ENCODE results near the gene MIDN.

Gene MIDN

GRCh38 chr19:1283207-1283916 lies 35.0 kb downstream of the MIDN start:
- no peak for DNase-seq

- DNase-seq = no peak
Measured at GRCh38 chr19:1283917-1284292, 35.5 kb downstream of the MIDN start.

GRCh38 chr19:1284293-1284978 lies 36.1 kb downstream of the MIDN start:
- DNase-seq = no peak

- no peak for DNase-seq
Measured at GRCh38 chr19:1284979-1285736, 36.8 kb downstream of the MIDN start.

- DNase-seq = no peak
Measured at GRCh38 chr19:1285737-1286360, 37.5 kb downstream of the MIDN start, which contains the start of gene EFNA2. Gene EFNA2 (plus strand): TSS chr19:1285873. CDS start chr19:1286169, 296 bp downstream.

- no peak for DNase-seq
Measured at GRCh38 chr19:1286487-1287353, 38.3 kb downstream of the MIDN start.

- DNase-seq = no peak
Measured at GRCh38 chr19:1287354-1288225, 39.2 kb downstream of the MIDN start.

- DNase-seq = no peak
Measured at GRCh38 chr19:1288226-1288612, 39.8 kb downstream of the MIDN start.

- DNase-seq = no peak
Measured at GRCh38 chr19:1288833-1289685, 40.7 kb downstream of the MIDN start.

GRCh38 chr19:1289686-1290025 lies 41.3 kb downstream of the MIDN start:
- DNase-seq = no peak

- no peak for DNase-seq
Measured at GRCh38 chr19:1290196-1290702, 41.9 kb downstream of the MIDN start.

- no peak for DNase-seq
Measured at GRCh38 chr19:1290703-1291651, 42.6 kb downstream of the MIDN start.

- DNase-seq = no peak
Measured at GRCh38 chr19:1291761-1292418, 43.5 kb downstream of the MIDN start.

GRCh38 chr19:1292419-1293151 lies 44.2 kb downstream of the MIDN start:
- DNase-seq = no peak

GRCh38 chr19:1293782-1294604 lies 45.6 kb downstream of the MIDN start:
- DNase-seq = no peak

GRCh38 chr19:1294688-1295087 lies 46.3 kb downstream of the MIDN start:
- DNase-seq = no peak
